HCT116 (cell line): ENCODE results near the gene ZNRF2.

Experiments used
- CBX3 ChIP-seq: IDR thresholded peaks from 2 replicates; pipeline ENCODE4 v1.6.1; 2012; ENCODE audit warnings: low read depth
- CTCF ChIP-seq, 3 experiments: fragments of 200-600 bp in 1 of 3; sonication (generic) in 1 of 3; IDR thresholded peaks in 2 of 3; conservative IDR thresholded peaks in 1 of 3; 2 replicates each; pipeline ENCODE4 v1.5.1; 2012 to 2017; ENCODE audit warnings: low read depth in 2 of 3, low read length in 2 of 3, antibody characterized with exemption in 1 of 3, borderline replicate concordance in 1 of 3, control low read depth in 1 of 3, mild to moderate bottlenecking in 1 of 3, mixed read lengths in 1 of 3, mixed run types in 1 of 3, moderate library complexity in 1 of 3; ENCODE audit not compliant: insufficient read depth in 1 of 3
- EGR1 ChIP-seq: IDR thresholded peaks from 2 replicates; pipeline ENCODE4 v1.6.1; 2012; ENCODE audit warnings: low read depth
- ELF1 ChIP-seq: IDR thresholded peaks from 2 replicates; pipeline ENCODE4 v1.6.1; 2012; ENCODE audit warnings: low read depth, borderline replicate concordance
- EZH2 ChIP-seq: fragments of 200-600 bp; sonication (generic); IDR thresholded peaks from 2 replicates; pipeline ENCODE4 v1.6.1; 2017; ENCODE audit warnings: antibody characterized with exemption, mixed run types
- JUND ChIP-seq: IDR thresholded peaks from 2 replicates; pipeline ENCODE4 v1.6.1; 2012
- POLR2A ChIP-seq: IDR thresholded peaks from 2 replicates; pipeline ENCODE4 v1.7.0; 2011; ENCODE audit warnings: borderline replicate concordance; ENCODE audit not compliant: insufficient read depth, insufficient read length; ENCODE audit errors: extremely low read depth
- POLR2AphosphoS5 ChIP-seq: IDR thresholded peaks from 2 replicates; pipeline ENCODE4 v1.6.1; 2011; ENCODE audit warnings: mild to moderate bottlenecking, low read depth, low read length, moderate library complexity
- RAD21 ChIP-seq: IDR thresholded peaks from 2 replicates; pipeline ENCODE4 v1.6.1; 2012; ENCODE audit warnings: low read depth, mild to moderate bottlenecking
- REST ChIP-seq: IDR thresholded peaks from 2 replicates; pipeline ENCODE4 v1.6.1; 2012; ENCODE audit warnings: low read depth
- SIN3A ChIP-seq: IDR thresholded peaks from 2 replicates; pipeline ENCODE4 v1.6.1; 2012; ENCODE audit warnings: low read depth
- TF ChIP-seq, protein P1 (sequence below): IDR thresholded peaks from 2 replicates; pipeline ENCODE4 v1.6.1; 2012

DNA sequence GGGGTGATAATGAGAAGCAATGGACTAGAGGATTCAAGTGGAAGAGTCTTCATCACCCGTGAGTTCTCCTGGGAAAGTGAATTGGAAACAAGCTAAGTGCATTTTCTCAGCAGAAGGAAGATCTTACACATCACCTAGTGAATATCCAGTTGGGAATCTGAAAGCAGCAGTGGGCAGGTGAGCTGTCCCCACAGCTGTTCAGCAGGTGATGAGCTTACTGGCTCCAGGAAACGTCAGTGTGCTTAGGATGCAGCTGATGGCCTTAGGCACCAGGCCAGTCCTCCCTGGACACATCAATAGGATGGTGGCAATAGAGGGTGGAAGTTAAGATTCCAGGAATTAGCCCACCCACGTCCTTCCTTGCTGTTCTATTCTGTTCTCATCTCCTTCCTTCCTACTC, 127.5 kb downstream of the ZNRF2 start:
- TF ChIP-seq CTCF (IDR thresholded peaks at IDR 0.05 in 2 of 3, conservative IDR thresholded peaks at IDR 0.05 in 1 of 3; ENCODE audit: borderline replicate concordance in 1 of 3, insufficient read depth in 1 of 3, low read depth in 2 of 3, low read length in 2 of 3) (no peak), EZH2 (no peak), EGR1 (no peak), RAD21 (no peak), POLR2A (no peak), REST (no peak), JUND (no peak), POLR2AphosphoS5 (no peak), ELF1 (no peak), SIN3A (no peak), CBX3 (no peak)
- TF ChIP-seq, protein P1, sequence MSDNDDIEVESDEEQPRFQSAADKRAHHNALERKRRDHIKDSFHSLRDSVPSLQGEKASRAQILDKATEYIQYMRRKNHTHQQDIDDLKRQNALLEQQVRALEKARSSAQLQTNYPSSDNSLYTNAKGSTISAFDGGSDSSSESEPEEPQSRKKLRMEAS: no peak
